Measurements from ENCODE around the gene HDAC4.

The HDAC4 gene

GRCh38 chr2:239275847-239276831 lies 124.7 kb downstream of the HDAC4 start:
- DNase-seq = peak; percentile 61

- peak; percentile 75 for DNase-seq
Measured at GRCh38 chr2:239275044-239275685, 125.7 kb downstream of the HDAC4 start.

GRCh38 chr2:239274391-239275043 lies 126.3 kb downstream of the HDAC4 start:
- peak; percentile 62 for DNase-seq

- peak; percentile 40 for DNase-seq
Measured at GRCh38 chr2:239273280-239274234, 127.3 kb downstream of the HDAC4 start.

GRCh38 chr2:239272626-239273025 lies 128.2 kb downstream of the HDAC4 start:
- peak; percentile 30 for DNase-seq

GRCh38 chr2:239271882-239272281 lies 128.9 kb downstream of the HDAC4 start:
- peak; percentile 51 for DNase-seq

- peak; percentile 30 for DNase-seq
Measured at GRCh38 chr2:239271471-239271870, 129.3 kb downstream of the HDAC4 start.

GRCh38 chr2:239269916-239270315 lies 130.9 kb downstream of the HDAC4 start:
- DNase-seq = peak; percentile 31

- DNase-seq = peak; percentile 40
Measured at GRCh38 chr2:239269173-239269885, 131.5 kb downstream of the HDAC4 start.

- peak; percentile 36 for DNase-seq
Measured at GRCh38 chr2:239268549-239268948, 132.3 kb downstream of the HDAC4 start.

- DNase-seq = peak; percentile 47
Measured at GRCh38 chr2:239268082-239268481, 132.7 kb downstream of the HDAC4 start.

GRCh38 chr2:239267288-239267951 lies 133.4 kb downstream of the HDAC4 start:
- DNase-seq = peak; percentile 72

- DNase-seq = no peak
Measured at GRCh38 chr2:239266779-239267287, 134.0 kb downstream of the HDAC4 start.

GRCh38 chr2:239266434-239266766 lies 134.4 kb downstream of the HDAC4 start:
- peak; percentile 32 for DNase-seq

- peak; percentile 46 for DNase-seq
Measured at GRCh38 chr2:239265681-239266433, 135.0 kb downstream of the HDAC4 start.

- DNase-seq = peak; percentile 50
Measured at GRCh38 chr2:239264838-239265651, 135.8 kb downstream of the HDAC4 start.

- DNase-seq = peak; percentile 50
Measured at GRCh38 chr2:239264492-239264837, 136.4 kb downstream of the HDAC4 start.

GRCh38 chr2:239263669-239264491 lies 136.9 kb downstream of the HDAC4 start:
- peak; percentile 48 for DNase-seq

Measured in right forelimb (tissue), 1 donor.